HFF-Myc (cell line): Measurements from ENCODE around the gene CDRT4.

Experiments used
- DNase-seq: peaks from one replicate; pipeline ENCODE4 v3.0.0-alpha.2; 2011; ENCODE audit warnings: low read depth; ENCODE audit errors: extremely low read depth
- H3K4me3 ChIP-seq: replicated peaks from 2 replicates; pipeline ENCODE4 v1.5.1; 2011; ENCODE audit warnings: low read depth, mild to moderate bottlenecking, control low read depth, low read length
- CTCF ChIP-seq: IDR thresholded peaks from 2 replicates; pipeline ENCODE4 v1.5.1; 2012; ENCODE audit warnings: mild to moderate bottlenecking, low read depth, low read length, control low read depth; ENCODE audit errors: missing control alignments

CDRT4 gene

GRCh38 chr17:15462976-15463772 lies 4.2 kb downstream of the CDRT4 start:
- TF ChIP-seq CTCF = no peak
- H3K4me3 ChIP-seq = no peak overlapping the region
- peak; percentile 87 for DNase-seq

- no peak for TF ChIP-seq CTCF
- no peak overlapping the region for H3K4me3 ChIP-seq
- DNase-seq = no peak
These were observed 9.7 kb downstream of the CDRT4 start for GRCh38 chr17:15457723-15458094.

- TF ChIP-seq CTCF = peak; percentile 57
- peak overlapping the region; percentile 10; the same call in 1 of the 2 replicates for H3K4me3 ChIP-seq
- DNase-seq = peak; percentile 99
These were observed 10.3 kb downstream of the CDRT4 start for GRCh38 chr17:15456972-15457722.

GRCh38 chr17:15456496-15456895 lies 10.9 kb downstream of the CDRT4 start:
- H3K4me3 ChIP-seq = peak overlapping the region; percentile 10; the same call in 1 of the 2 replicates
- DNase-seq = no peak
- no peak for TF ChIP-seq CTCF

- no peak for DNase-seq
- no peak for TF ChIP-seq CTCF
- H3K4me3 ChIP-seq = no peak overlapping the region
These were observed 13.1 kb downstream of the CDRT4 start for GRCh38 chr17:15454346-15454745.

GRCh38 chr17:15453782-15454181 lies 13.6 kb downstream of the CDRT4 start:
- TF ChIP-seq CTCF = no peak
- no peak for DNase-seq

More at GRCh38 chr17:15453782-15454181, 13.6 kb downstream of the CDRT4 start:
- H3K4me3 ChIP-seq = no peak overlapping the region
